Subcutaneous adipose tissue (tissue), 4 donors: Measurements from ENCODE around the gene TUBGCP2. TPM values are rescaled to one million over a fixed set of nuclear protein-coding genes. Genes with fewer than 3 reads are reported as not detected.

Source experiments
- total RNA-seq, 4 donors: library from RNA; depleted of rRNA; stranded (reverse); fragments of >200 nt; gene quantifications; one replicate each; pipeline ENCODE4 v1.1.0, GENCODE V29; 2016
- TF ChIP-seq, protein P1 (sequence below): fragments of 450-650 bp; IDR thresholded peaks from one replicate; pipeline ENCODE4 v1.5.1; 2016; ENCODE audit warnings: low read depth, mild to moderate bottlenecking, control low read depth, antibody characterized with exemption, moderate library complexity

TUBGCP2 gene
- total RNA-seq, 4 donors from 2014 or later: 24.5 to 43.9 (median 36.8) TPM

DNA sequence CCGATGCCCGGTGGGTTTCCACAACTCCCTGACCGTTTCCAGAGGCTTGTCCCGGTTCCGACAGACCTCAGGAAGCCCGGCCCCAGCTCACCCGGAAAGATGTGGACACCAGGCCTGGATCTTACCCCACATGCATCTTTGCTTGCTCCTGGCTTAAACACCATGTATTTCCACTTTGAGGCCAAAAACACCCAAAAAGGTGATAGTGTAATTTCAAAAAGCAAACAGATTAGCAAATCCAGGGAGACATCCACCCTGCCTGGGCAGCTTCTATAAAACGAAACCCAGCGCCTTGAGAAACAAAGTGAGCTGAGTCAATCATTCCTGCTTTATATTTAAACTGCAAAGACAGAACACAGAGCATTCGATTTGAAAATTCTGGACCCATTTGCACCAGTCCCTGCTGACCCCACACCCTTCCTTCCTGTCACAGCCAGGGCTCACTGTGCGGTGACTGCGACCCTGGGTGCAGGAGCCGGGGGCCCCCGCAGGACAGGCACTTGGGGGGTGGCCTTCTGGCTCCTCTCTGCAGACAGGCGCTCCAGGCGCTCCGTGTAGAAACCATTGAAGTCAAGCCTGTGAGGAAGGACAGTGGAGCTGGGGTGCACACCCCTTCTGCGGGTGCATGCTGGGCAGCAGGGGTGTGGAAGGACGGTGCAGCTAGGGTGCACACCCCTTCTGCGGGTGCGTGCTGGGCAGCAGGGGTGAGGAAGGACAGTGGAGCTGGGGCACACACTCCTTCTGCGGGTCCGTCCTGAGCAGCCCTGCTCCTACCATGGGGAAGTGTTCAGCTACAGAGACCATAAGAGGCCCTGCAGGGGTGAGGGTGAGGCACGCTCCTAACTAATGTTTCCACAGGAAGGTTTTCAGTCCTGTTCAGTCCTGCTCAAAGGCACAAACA is 29.1 kb downstream of the TUBGCP2 start:
- TF ChIP-seq, protein P1, sequence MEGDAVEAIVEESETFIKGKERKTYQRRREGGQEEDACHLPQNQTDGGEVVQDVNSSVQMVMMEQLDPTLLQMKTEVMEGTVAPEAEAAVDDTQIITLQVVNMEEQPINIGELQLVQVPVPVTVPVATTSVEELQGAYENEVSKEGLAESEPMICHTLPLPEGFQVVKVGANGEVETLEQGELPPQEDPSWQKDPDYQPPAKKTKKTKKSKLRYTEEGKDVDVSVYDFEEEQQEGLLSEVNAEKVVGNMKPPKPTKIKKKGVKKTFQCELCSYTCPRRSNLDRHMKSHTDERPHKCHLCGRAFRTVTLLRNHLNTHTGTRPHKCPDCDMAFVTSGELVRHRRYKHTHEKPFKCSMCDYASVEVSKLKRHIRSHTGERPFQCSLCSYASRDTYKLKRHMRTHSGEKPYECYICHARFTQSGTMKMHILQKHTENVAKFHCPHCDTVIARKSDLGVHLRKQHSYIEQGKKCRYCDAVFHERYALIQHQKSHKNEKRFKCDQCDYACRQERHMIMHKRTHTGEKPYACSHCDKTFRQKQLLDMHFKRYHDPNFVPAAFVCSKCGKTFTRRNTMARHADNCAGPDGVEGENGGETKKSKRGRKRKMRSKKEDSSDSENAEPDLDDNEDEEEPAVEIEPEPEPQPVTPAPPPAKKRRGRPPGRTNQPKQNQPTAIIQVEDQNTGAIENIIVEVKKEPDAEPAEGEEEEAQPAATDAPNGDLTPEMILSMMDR: no peak

DNA sequence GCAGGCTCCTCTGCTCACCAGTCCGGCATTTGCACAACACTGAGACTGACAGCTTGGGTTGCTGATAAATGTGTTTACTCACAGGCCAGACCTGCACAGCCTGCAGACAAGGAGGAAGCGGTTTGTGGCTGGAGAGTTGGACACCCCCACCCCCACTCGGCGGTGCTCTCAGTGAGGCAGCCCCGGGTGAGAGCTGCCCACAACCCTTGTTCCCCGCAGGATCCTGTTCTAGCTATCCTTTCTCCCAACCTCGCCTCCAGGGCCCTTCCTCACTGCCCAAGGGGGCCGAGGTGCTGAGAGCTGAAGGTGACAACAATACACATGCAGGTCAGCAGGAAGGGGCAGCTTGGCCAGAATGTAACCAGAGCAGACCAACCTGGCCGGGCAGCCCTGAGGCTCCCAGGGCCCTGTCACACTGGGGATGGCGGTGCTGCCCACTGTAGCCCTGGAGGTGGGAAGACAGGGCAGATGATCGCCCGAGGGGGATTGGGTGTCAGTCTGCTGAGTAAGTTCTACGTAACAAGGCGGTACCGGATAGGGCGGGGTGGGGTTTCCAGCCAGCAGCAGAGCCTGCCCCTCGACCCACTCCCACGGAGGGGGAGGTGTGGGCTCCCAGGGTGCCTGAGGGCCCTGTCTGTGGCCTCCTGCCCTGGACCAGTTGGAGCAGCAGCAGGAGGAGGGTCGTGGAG is 30.0 kb downstream of the TUBGCP2 start:
- TF ChIP-seq, protein P1: no peak

DNA sequence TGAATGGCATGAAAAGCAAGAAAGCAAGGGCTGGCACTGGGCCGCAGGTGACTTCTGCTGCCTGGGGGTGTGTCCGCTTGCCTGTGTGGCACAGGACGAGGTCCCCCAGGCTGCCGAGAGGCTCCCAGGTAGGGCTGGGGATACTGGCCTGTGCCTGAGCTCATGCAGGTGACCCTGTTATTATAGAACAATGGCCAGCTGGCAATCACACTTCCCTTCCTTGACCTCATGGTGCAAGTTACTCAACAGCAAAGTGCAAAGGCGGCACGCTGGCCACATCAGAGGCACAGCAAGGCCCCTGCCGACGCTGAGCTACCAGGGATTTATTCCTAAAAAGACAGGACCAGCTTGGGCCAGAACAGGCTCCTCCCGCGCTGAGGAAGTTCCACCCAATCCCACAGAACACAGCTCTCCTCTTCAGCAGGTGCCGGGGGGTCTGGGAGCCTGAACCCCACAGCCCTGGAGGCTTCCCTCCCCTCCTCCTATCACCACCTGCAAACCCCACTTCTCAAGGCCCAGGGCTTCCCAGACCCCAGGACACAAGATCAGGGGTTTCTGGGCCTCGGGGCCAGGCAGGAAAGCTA is 30.6 kb downstream of the TUBGCP2 start:
- TF ChIP-seq, protein P1: no peak

DNA sequence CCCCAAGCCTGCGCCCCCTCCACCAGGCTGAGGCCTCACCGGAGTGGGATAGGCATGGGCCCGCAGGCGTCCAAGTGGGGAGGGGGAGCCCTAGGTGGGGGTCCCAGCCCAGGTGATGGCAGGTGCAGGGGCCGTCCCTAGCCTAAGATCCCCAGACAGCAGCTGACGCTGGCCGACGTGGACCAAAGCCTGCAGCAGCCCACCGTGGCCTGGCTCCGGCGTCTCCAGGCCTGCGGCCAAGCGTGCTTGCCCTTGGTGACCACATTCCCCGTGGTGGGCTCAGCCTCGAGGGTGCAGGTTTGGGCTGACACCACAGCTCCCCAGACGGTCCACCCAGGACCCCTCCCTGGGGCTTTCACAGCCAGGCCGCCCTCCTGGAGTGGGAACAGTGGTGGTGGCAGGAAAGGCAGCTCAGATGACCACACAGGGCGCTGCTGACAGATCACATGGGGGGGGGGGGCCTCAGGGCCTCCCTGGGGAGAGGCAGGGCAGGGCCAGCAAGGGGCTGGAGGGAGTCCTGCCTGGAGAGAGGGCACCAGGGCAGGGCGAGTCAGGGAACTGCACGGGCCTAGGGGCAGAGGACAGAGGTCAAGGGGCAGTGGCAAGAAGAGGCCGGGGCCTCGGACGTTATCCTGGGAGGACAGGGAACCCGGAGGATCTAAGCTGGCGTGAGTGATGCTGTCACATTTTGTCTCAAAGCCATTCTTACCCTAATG is 31.2 kb downstream of the TUBGCP2 start:
- TF ChIP-seq, protein P1: no peak

DNA sequence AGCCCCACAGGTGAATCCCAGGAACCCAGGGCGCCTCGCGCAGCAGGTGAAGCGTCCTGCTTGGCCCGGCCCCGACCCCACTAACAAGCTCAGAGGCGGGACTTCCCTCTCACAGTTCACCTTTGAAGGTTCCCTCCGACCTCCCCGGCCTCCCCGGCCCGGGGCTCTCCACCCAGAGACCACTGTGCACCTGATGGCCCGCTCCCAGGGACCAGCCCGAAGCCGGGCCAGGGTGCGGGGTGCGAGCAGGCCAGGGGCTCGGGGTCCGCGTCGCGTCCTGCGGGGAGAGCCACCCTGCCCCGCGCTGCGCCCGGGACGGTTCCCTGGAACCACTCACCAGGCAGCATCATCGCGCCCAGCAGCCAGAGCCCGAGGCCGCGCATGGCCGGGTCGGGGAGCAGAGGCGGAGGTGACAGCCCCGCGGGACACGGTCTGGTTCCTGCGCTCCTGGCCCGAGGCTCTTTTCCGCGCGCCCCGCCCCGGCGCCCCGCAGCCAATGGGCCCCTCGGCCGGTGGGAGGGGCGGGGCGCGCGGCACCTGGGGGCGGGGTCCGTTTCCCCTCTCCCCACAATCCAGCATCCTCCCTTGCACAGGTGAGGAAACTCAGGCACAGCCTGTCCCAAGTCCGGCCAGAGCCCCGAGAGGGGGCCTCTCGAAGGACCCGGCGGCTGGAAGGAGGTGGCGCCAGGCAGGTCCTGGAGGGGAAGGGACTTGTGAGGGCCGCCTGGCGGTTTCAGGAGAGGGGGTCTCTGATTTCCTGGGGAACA is 32.1 kb downstream of the TUBGCP2 start, which contains the start of gene ADAM8:
Gene ADAM8, minus strand, starts transcription at position 434 of the 767 bp plus-strand sequence. Its CDS starts 51 bp downstream, at position 383.
- TF ChIP-seq, protein P1: no peak

DNA sequence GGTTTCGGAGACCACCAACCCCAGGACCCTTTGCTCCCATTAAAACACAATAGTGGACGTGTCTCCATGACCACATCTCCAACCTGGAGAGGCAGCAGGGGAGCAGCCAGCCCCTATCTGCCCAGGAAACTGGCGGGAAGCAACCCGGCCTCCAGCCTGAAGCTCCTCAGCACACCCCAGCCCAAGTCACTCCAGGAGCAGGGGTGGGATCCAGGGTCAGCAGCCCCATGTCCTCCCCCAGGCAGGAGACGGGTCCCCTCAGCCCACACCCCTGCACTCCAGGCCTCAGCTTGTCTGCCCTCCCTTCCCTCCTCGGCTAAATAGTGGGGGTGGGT is 32.6 kb downstream of the TUBGCP2 start:
- TF ChIP-seq, protein P1: no peak
